CD4-positive, alpha-beta T cell treated with Interleukin-17A for 1 hour (primary cell): ENCODE data around the gene OSCP1.

Source experiments
- DNase-seq: peaks from one replicate; pipeline ENCODE4 v3.0.0-alpha.2; 2020

The OSCP1 gene

GRCh38 chr1:36400825-36401601 is 49.2 kb downstream of the OSCP1 start:
- peak; percentile 56 for DNase-seq

- no peak for DNase-seq
Observed at GRCh38 chr1:36400514-36400824, 49.8 kb downstream of the OSCP1 start.

- no peak for DNase-seq
Observed at GRCh38 chr1:36398370-36398977, 51.8 kb downstream of the OSCP1 start.

- peak; percentile 93 for DNase-seq
Observed at GRCh38 chr1:36397378-36398230, 52.6 kb downstream of the OSCP1 start, which contains the start of gene LSM10. Gene LSM10 (minus strand): TSS chr1:36397908. CDS start chr1:36394129, 3,779 bp downstream.

GRCh38 chr1:36397083-36397377 is 53.2 kb downstream of the OSCP1 start:
- DNase-seq = no peak

- no peak for DNase-seq
Observed at GRCh38 chr1:36396359-36396758, 53.9 kb downstream of the OSCP1 start.

- DNase-seq = no peak
Observed at GRCh38 chr1:36393686-36394085, 56.6 kb downstream of the OSCP1 start.

- DNase-seq = no peak
Observed at GRCh38 chr1:36392836-36393235, 57.4 kb downstream of the OSCP1 start.

- no peak for DNase-seq
Observed at GRCh38 chr1:36391271-36391670, 59.0 kb downstream of the OSCP1 start.

GRCh38 chr1:36390411-36390810 is 59.8 kb downstream of the OSCP1 start:
- no peak for DNase-seq

- no peak for DNase-seq
Observed at GRCh38 chr1:36389999-36390398, 60.3 kb downstream of the OSCP1 start.

GRCh38 chr1:36389261-36389660 is 61.0 kb downstream of the OSCP1 start:
- DNase-seq = no peak

GRCh38 chr1:36387141-36387949 is 62.9 kb downstream of the OSCP1 start:
- DNase-seq = no peak

- DNase-seq = peak; percentile 90
Observed at GRCh38 chr1:36386265-36387140, 63.7 kb downstream of the OSCP1 start.

GRCh38 chr1:36385410-36386264 is 64.6 kb downstream of the OSCP1 start, which contains the start of gene STK40:
Gene STK40 (minus strand): TSS chr1:36385924. CDS start chr1:36361332, 24,592 bp downstream.
- peak; percentile 99 for DNase-seq

GRCh38 chr1:36384542-36385409 is 65.5 kb downstream of the OSCP1 start:
- peak; percentile 65 for DNase-seq

- DNase-seq = no peak
Observed at GRCh38 chr1:36383240-36383639, 67.0 kb downstream of the OSCP1 start.

GRCh38 chr1:36382669-36383068 is 67.6 kb downstream of the OSCP1 start:
- no peak for DNase-seq

GRCh38 chr1:36382231-36382630 is 68.0 kb downstream of the OSCP1 start:
- DNase-seq = no peak

- DNase-seq = no peak
Observed at GRCh38 chr1:36381405-36381804, 68.8 kb downstream of the OSCP1 start.
